SK-N-SH treated with all-trans-retinoic acid at 6 μM for 48 hours (cell line): ENCODE measurements around the gene GDAP1L1.

Experiments
- ARNTL ChIP-seq: fragments of 450-650 bp; formaldehyde crosslinking; IDR thresholded peaks from 2 replicates; pipeline ENCODE4 v1.5.0; 2020; ENCODE audit warnings: low read depth, mild to moderate bottlenecking, moderate library complexity, borderline replicate concordance
- CREB5 ChIP-seq: fragments of 250-450 bp; sonication (Bioruptor Pico); IDR thresholded peaks from 2 replicates; pipeline ENCODE4 v1.5.1; 2020; ENCODE audit warnings: low read depth, mild to moderate bottlenecking, moderate library complexity
- CSDC2 ChIP-seq: fragments of 250-450 bp; sonication (Bioruptor Pico); IDR thresholded peaks from 2 replicates; pipeline ENCODE4 v1.5.0; 2020; ENCODE audit warnings: mild to moderate bottlenecking, moderate library complexity
- CSRNP3 ChIP-seq: fragments of 250-450 bp; sonication (Bioruptor Pico); IDR thresholded peaks from 2 replicates; pipeline ENCODE4 v1.5.1; 2021; ENCODE audit warnings: mild to moderate bottlenecking, moderate library complexity
- ESRRG ChIP-seq: fragments of 250-450 bp; sonication (Bioruptor Pico); IDR thresholded peaks from 2 replicates; pipeline ENCODE4 v1.6.1; 2021; ENCODE audit warnings: mild to moderate bottlenecking
- ISL1 ChIP-seq: fragments of 250-450 bp; sonication (Bioruptor Pico); IDR thresholded peaks from 2 replicates; pipeline ENCODE4 v2.1.2; 2022; ENCODE audit warnings: mild to moderate bottlenecking, moderate library complexity
- PATZ1 ChIP-seq: fragments of 250-450 bp; sonication (Bioruptor Pico); IDR thresholded peaks from 2 replicates; pipeline ENCODE4 v1.8.0; 2020; ENCODE audit warnings: mild to moderate bottlenecking, moderate library complexity, borderline replicate concordance
- POU6F1 ChIP-seq: fragments of 250-450 bp; sonication (Bioruptor Pico); IDR thresholded peaks from 2 replicates; pipeline ENCODE4 v1.8.0; 2021; ENCODE audit warnings: low read depth, mild to moderate bottlenecking, moderate library complexity, borderline replicate concordance
- PPARA ChIP-seq: fragments of 250-450 bp; sonication (Bioruptor Pico); IDR thresholded peaks from 2 replicates; pipeline ENCODE4 v1.5.0; 2020; ENCODE audit warnings: mild to moderate bottlenecking, borderline replicate concordance
- RARB ChIP-seq: fragments of 250-450 bp; sonication (Bioruptor Pico); IDR thresholded peaks from 2 replicates; pipeline ENCODE4 v1.8.0; 2021; ENCODE audit warnings: mild to moderate bottlenecking, moderate library complexity
- TOX ChIP-seq: fragments of 250-450 bp; sonication (Bioruptor Pico); IDR thresholded peaks from 2 replicates; pipeline ENCODE4 v1.8.0; 2021; ENCODE audit warnings: mild to moderate bottlenecking, moderate library complexity, borderline replicate concordance
- TSHZ2 ChIP-seq: fragments of 250-450 bp; sonication (Bioruptor Pico); IDR thresholded peaks from 2 replicates; pipeline ENCODE4 v1.5.0; 2020; ENCODE audit warnings: mild to moderate bottlenecking, moderate library complexity
- ZC3H10 ChIP-seq: fragments of 250-450 bp; sonication (Bioruptor Pico); IDR thresholded peaks from 2 replicates; pipeline ENCODE4 v1.5.1; 2021; ENCODE audit warnings: mild to moderate bottlenecking, moderate library complexity
- ZFP30 ChIP-seq: fragments of 450-650 bp; formaldehyde crosslinking; IDR thresholded peaks from 2 replicates; pipeline ENCODE4 v1.5.0; 2022; ENCODE audit warnings: mild to moderate bottlenecking, moderate library complexity

GRCh38 chr20:44204832-44205215 is 42.3 kb upstream of the GDAP1L1 start:
- TF ChIP-seq PATZ1 (CRISPR knock-in tag) (no peak), PPARA (CRISPR knock-in tag) (no peak), RARB (CRISPR knock-in tag) (no peak), ESRRG (CRISPR knock-in tag) (no peak), TOX (CRISPR knock-in tag) (no peak), POU6F1 (CRISPR knock-in tag) (no peak), ISL1 (CRISPR knock-in tag) (no peak), CSDC2 (CRISPR knock-in tag) (no peak), ZC3H10 (CRISPR knock-in tag) (no peak), CSRNP3 (CRISPR knock-in tag) (no peak), TSHZ2 (CRISPR knock-in tag) (no peak), ARNTL (CRISPR knock-in tag) (no peak), CREB5 (no peak), ZFP30 (CRISPR knock-in tag) (no peak)
